NCI-H1092 (cell line): ENCODE data around the gene YJU2.
"Not testable (repeated sequence)": the region's sequence is repeated elsewhere in the genome, so short reads cannot be mapped to it uniquely, and the experiment has no call there.

Experiments used
- DNase-seq: peaks from one replicate; lab custom pipeline; 2025; lab: John Stamatoyannopoulos, UW

YJU2 gene

GRCh38 chr19:4228765-4229178 lies 18.1 kb upstream of the YJU2 start:
- DNase-seq = no peak

- no peak for DNase-seq
These were observed 17.5 kb upstream of the YJU2 start, which contains the start of gene EBI3 for GRCh38 chr19:4229179-4229931. TSS of gene EBI3 (plus strand) at chr19:4229523. CDS start at chr19:4229551, 28 bp downstream.

GRCh38 chr19:4230237-4230636 lies 16.6 kb upstream of the YJU2 start:
- DNase-seq = not testable (repeated sequence)

- not testable (repeated sequence) for DNase-seq
These were observed 15.4 kb upstream of the YJU2 start for GRCh38 chr19:4231521-4231920.

GRCh38 chr19:4232139-4232538 lies 14.7 kb upstream of the YJU2 start:
- not testable (repeated sequence) for DNase-seq

GRCh38 chr19:4232614-4233281 lies 14.1 kb upstream of the YJU2 start:
- no peak for DNase-seq

GRCh38 chr19:4233282-4233853 lies 13.5 kb upstream of the YJU2 start:
- DNase-seq = no peak

- no peak for DNase-seq
These were observed 12.6 kb upstream of the YJU2 start for GRCh38 chr19:4234142-4234861.

GRCh38 chr19:4234862-4235201 lies 12.0 kb upstream of the YJU2 start:
- DNase-seq = no peak

- not testable (repeated sequence) for DNase-seq
These were observed 9.4 kb upstream of the YJU2 start for GRCh38 chr19:4237510-4237909.

GRCh38 chr19:4238831-4239230 lies 8.0 kb upstream of the YJU2 start:
- no peak for DNase-seq

- no peak for DNase-seq
These were observed 5.0 kb upstream of the YJU2 start for GRCh38 chr19:4241824-4242430.

GRCh38 chr19:4245938-4246337 lies 942 bp upstream of the YJU2 start:
- DNase-seq = not testable (repeated sequence)

GRCh38 chr19:4256563-4256962 lies 9.7 kb downstream of the YJU2 start:
- DNase-seq = no peak

GRCh38 chr19:4257025-4257424 lies 10.1 kb downstream of the YJU2 start:
- no peak for DNase-seq

GRCh38 chr19:4258181-4258580 lies 11.3 kb downstream of the YJU2 start:
- DNase-seq = no peak

GRCh38 chr19:4260613-4261191 lies 13.8 kb downstream of the YJU2 start:
- DNase-seq = no peak

- DNase-seq = no peak
These were observed 17.9 kb downstream of the YJU2 start for GRCh38 chr19:4264812-4265211.

GRCh38 chr19:4266253-4267000 lies 19.5 kb downstream of the YJU2 start:
- DNase-seq = no peak

GRCh38 chr19:4267101-4267900 lies 20.4 kb downstream of the YJU2 start:
- DNase-seq = peak; percentile 29
